GM12892 (cell line): Measurements from ENCODE around the gene PHF21B. TPM values are rescaled to one million over a fixed set of nuclear protein-coding genes. Genes with fewer than 3 reads are reported as not detected.
"Not testable (repeated sequence)": the region's sequence is repeated elsewhere in the genome, so short reads cannot be mapped to it uniquely, and the experiment has no call there.

Experiments
- DNase-seq: peaks from one replicate; pipeline ENCODE4 v3.0.0; 2011; ENCODE audit not compliant: insufficient read length
- FAIRE-seq: peaks from 2 replicates; lab custom pipeline; 2011; peaks lifted over from hg19 to GRCh38; lab: Jason Lieb, UNC
- POLR2A ChIP-seq: IDR thresholded peaks from 2 replicates; pipeline ENCODE4 v1.6.1; 2011; ENCODE audit warnings: low read depth, low read length, control low read depth
- POLR2AphosphoS5 ChIP-seq: IDR thresholded peaks from 2 replicates; pipeline ENCODE4 v1.6.1; 2011; ENCODE audit warnings: low read depth, low read length, control low read depth
- TAF1 ChIP-seq: IDR thresholded peaks from 2 replicates; pipeline ENCODE4 v1.6.1; 2011; ENCODE audit warnings: low read depth, mild to moderate bottlenecking, control low read depth, low read length, borderline replicate concordance
- polyA plus RNA-seq: library from polyadenylated mRNA; unstranded; fragments of >200 nt; gene quantifications from one replicate; pipeline ENCODE4 v1.2.1, GENCODE V29; 2012; ENCODE audit warnings: missing spikeins, inconsistent platforms; ENCODE audit not compliant: missing spikeins

Gene PHF21B
- 0.34 TPM for polyA plus RNA-seq

DNA sequence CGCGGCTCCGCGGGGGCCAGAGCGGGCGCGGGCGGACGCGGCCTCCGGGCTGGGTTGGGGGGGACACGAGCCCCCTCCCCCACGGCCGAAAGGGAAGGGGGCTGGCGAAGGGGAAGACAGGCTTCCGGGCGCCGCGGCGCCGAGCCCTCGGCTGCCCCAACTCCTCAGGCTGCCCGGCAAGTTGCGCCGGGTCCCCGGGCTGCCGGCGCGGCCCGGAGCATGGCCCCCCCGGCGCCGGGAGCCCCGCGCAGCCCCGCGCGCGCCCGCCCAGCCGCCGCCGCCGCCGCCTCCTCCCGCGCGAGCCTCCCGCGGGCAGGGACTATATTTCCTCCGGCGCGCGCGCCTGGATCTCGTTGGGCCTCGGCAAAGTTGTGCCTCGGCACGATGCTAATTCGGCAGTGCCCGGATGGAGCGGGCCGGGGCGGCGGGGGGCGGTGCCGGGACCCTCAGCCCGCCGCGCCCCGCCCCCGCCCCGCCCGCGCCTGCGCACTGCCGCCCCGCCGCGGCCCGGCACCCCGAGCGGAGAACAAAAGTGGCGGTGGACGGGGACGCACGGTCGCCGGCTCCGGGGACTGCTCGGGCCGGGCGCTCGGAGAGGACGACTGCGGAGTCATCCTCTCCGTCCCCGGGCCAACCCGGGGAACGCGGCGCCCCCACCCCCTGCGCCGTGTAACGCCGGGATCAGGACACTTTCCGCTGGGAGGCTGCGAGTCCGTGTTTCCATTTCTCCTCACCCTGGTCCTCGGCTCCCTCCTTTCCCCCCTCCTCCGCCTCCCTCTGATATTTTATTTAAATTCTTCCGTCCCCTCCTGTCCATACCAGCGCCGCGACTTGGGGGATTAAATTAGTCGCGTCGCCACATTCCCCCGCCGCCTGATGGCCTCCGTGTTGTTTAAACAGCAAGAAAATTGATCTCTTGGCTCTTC is at the start of gene PHF21B:
TSS of gene PHF21B (minus strand) at position 400 of the 926 bp plus-strand sequence. CDS start 456 bp downstream, outside the sequence.
- DNase-seq (no peak), FAIRE-seq (no peak)
- TF ChIP-seq TAF1 (no peak), POLR2AphosphoS5 (no peak), POLR2A (no peak)

- TF ChIP-seq TAF1 (no peak), POLR2A (no peak), POLR2AphosphoS5 (no peak)
- no peak for DNase-seq
- no peak for FAIRE-seq
Measured at GRCh38 chr22:45059296-45059695, 49.5 kb upstream of the PHF21B start.

DNA sequence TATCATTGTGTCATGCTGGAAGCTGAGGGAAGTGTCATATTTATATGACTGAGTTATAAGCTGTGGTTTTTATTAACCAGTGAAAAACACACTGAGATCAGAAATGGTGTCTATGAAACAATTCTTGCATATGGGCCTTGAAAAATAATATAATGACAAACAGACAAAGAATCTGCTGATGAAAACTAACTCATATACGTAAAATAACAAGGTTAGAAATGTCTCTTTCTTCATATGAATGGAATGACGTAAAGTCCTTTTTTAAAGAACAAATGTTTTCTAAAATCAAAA is 48.8 kb upstream of the PHF21B start:
- FAIRE-seq, result no peak
- TF ChIP-seq POLR2AphosphoS5 (no peak), POLR2A (no peak), TAF1 (no peak)

DNA sequence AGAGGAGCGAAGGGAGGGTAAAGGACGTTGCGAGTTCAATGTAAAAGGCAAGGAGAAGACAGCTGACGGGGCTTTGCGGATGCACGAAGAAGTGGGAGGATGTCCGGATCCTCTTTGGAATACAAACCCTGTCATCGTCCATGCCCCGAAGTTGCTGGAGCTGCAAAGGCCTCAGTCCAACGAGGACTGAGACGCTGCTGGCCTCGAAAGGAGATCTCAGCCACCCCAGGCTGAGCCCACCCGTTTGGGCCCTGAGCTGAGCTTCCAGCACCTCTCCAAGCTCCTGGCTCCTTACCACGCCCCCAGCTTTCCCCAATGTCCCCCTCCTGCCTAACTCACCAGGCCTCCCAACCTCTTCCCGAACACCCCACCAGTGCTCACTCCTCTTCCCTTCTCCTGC is 46.1 kb upstream of the PHF21B start:
- FAIRE-seq, result no peak

More for the DNA sequence above, 48.8 kb upstream of the PHF21B start:
- DNase-seq, result no peak

GRCh38 chr22:45053571-45053970 is 43.8 kb upstream of the PHF21B start:
- TF ChIP-seq POLR2A (no peak), TAF1 (no peak), POLR2AphosphoS5 (no peak)
- no peak for DNase-seq
- FAIRE-seq, result no peak

More for the DNA sequence above, 46.1 kb upstream of the PHF21B start:
- no peak for DNase-seq
- no peak for TF ChIP-seq POLR2A

DNA sequence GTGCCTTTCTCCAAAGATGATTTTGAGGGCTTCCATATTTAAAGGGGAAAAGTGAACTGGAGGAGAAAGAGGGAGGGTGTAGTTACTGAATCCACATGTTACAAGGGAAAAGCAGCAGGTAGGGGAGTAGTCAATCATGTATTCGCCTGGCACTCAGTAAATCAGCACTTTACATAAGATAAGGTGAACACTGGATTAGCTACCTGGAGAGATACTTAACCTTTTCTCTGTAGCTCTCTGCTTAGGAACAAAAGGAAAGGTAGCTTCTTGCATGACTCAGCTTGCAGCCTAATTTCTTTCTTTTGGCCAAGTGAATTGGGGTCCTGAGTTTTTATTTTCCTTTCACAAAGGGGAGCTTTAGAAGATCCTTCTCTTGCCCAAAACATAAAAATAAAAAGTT is 43.3 kb upstream of the PHF21B start:
- no peak for DNase-seq
- TF ChIP-seq POLR2AphosphoS5, result no peak
- no peak for TF ChIP-seq POLR2A
- TF ChIP-seq TAF1, result no peak
- no peak for FAIRE-seq

- not testable (repeated sequence) for FAIRE-seq, DNase-seq
Measured at GRCh38 chr22:45052665-45053064, 42.9 kb upstream of the PHF21B start.

DNA sequence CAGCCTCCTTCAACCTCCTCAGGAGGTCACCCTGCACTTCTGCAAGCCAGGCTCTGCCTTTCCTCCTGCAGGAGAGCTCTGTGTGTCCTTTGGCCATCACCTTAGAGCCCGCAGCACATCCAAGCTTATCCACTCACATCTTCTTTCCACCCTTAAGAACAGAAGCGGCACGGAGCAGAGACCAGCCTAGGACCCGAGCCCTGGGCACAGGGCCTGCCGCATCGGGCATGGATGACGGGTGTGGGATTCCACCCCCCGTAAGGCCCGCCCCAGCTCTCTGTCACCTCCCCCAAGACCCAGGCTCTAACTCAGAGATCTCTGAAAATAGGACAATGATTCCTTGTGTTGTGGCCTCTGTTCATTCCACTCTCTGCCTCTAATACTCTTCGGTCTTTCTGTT is 42.1 kb upstream of the PHF21B start:
- no peak for DNase-seq
- TF ChIP-seq TAF1, result no peak
- no peak for TF ChIP-seq POLR2AphosphoS5
- no peak for TF ChIP-seq POLR2A
- FAIRE-seq, result no peak

- FAIRE-seq (no peak), DNase-seq (no peak)
- TF ChIP-seq POLR2A (no peak), TAF1 (no peak), POLR2AphosphoS5 (no peak)
Measured at GRCh38 chr22:45051419-45051818, 41.6 kb upstream of the PHF21B start.

GRCh38 chr22:45047260-45047659 is 37.5 kb upstream of the PHF21B start:
- TF ChIP-seq POLR2AphosphoS5, result no peak
- no peak for TF ChIP-seq TAF1
- no peak for TF ChIP-seq POLR2A
- no peak for DNase-seq
- FAIRE-seq, result no peak

- FAIRE-seq, result no peak
- no peak for DNase-seq
- TF ChIP-seq POLR2A (no peak), TAF1 (no peak), POLR2AphosphoS5 (no peak)
Measured at GRCh38 chr22:45045208-45045607, 35.4 kb upstream of the PHF21B start.

GRCh38 chr22:45042263-45042662 is 32.5 kb upstream of the PHF21B start:
- TF ChIP-seq POLR2AphosphoS5 (no peak), TAF1 (no peak), POLR2A (no peak)
- no peak for FAIRE-seq
- no peak for DNase-seq
